Common myeloid progenitor, CD34-positive (primary cell): ENCODE data around the gene BLOC1S4.
A peak's percentile ranks its signal among the peaks of the same experiment; 100 is the strongest.

Experiments used
- CTCF ChIA-PET: fragments of 350-600 bp; sonication (Branson Sonifier 250); formaldehyde crosslinking; loops from one replicate; lab custom pipeline; 2021; ENCODE audit warnings: antibody characterized with exemption; lab: Charles Lee
- POLR2A ChIA-PET: fragments of 350-600 bp; sonication (Branson Sonifier 250); formaldehyde crosslinking; loops from one replicate; lab custom pipeline; 2021; ENCODE audit warnings: antibody characterized with exemption; lab: Charles Lee
- DNase-seq, 3 donors: peaks; one replicate each; pipeline versions ENCODE4 v3.0.0 to v3.0.0-alpha.2; 2013
- H3K27ac ChIP-seq, 2 experiments: 1 replicate in 1 of 2; 2 replicates in 1 of 2; pipeline ENCODE4 v1.7.0; 2013; ENCODE audit warnings: inconsistent platforms in 2 of 2, low read length in 2 of 2, mild to moderate bottlenecking in 2 of 2, low read depth in 1 of 2, moderate library complexity in 1 of 2; ENCODE audit not compliant: severe bottlenecking in 2 of 2, insufficient read depth in 1 of 2, poor library complexity in 1 of 2
- H3K27me3 ChIP-seq, 5 experiments: replicated peaks in 2 of 5; 1 replicate in 3 of 5; 2 replicates in 2 of 5; pipeline versions ENCODE4 v1.6.1 to v1.7.0; 2013; ENCODE audit warnings: low read length in 4 of 5, mild to moderate bottlenecking in 2 of 5, moderate library complexity in 2 of 5, inconsistent platforms in 1 of 5; ENCODE audit not compliant: insufficient read depth in 5 of 5, control insufficient read depth in 4 of 5
- H3K36me3 ChIP-seq, 4 experiments: 1 replicate in 2 of 4; 2 replicates in 2 of 4; pipeline versions ENCODE4 v1.6.1 to v1.7.0; 2013; ENCODE audit warnings: low read length in 3 of 4, control low read depth in 1 of 4, mild to moderate bottlenecking in 1 of 4; ENCODE audit not compliant: control insufficient read depth in 4 of 4, insufficient read depth in 4 of 4
- H3K4me1 ChIP-seq, 4 experiments: 1 replicate in 3 of 4; 2 replicates in 1 of 4; pipeline versions ENCODE4 v1.6.1 to v1.7.1; 2013; ENCODE audit warnings: low read length in 3 of 4, mild to moderate bottlenecking in 3 of 4, control low read depth in 1 of 4, inconsistent platforms in 1 of 4, moderate library complexity in 1 of 4; ENCODE audit not compliant: control insufficient read depth in 4 of 4, insufficient read depth in 4 of 4; ENCODE audit errors: control extremely low read depth in 1 of 4
- H3K4me3 ChIP-seq, 7 experiments: 1 replicate in 4 of 7; 2 replicates in 3 of 7; pipeline versions ENCODE4 v1.5.1 to v1.7.0; 2013; ENCODE audit warnings: mild to moderate bottlenecking in 7 of 7, low read length in 6 of 7, moderate library complexity in 6 of 7, inconsistent platforms in 2 of 7, low read depth in 2 of 7, control low read depth in 1 of 7; ENCODE audit not compliant: insufficient read depth in 4 of 7, control insufficient read depth in 1 of 7; ENCODE audit errors: extremely low read depth in 1 of 7
- H3K9me3 ChIP-seq, 5 experiments: 1 replicate in 4 of 5; 2 replicates in 1 of 5; pipeline versions ENCODE4 v1.6.1 to v1.7.1; 2013; ENCODE audit warnings: low read length in 4 of 5, mild to moderate bottlenecking in 2 of 5, inconsistent platforms in 1 of 5, low read depth in 1 of 5, moderate library complexity in 1 of 5; ENCODE audit not compliant: control insufficient read depth in 4 of 5, insufficient read depth in 2 of 5; ENCODE audit errors: control extremely low read depth in 1 of 5
- WGBS: methylation state at CpG from one replicate; pipeline ENCODE4 v1.1.5; 2013; ENCODE audit not compliant: insufficient coverage; 5-methylcytosine and 5-hydroxymethylcytosine counted together

The BLOC1S4 gene

GRCh38 chr4:6706173-6706572 lies 9.8 kb upstream of the BLOC1S4 start:
- peaks cover 7 to 40% (median 22%) of the 10 kb centered on the region in 4 experiments for H3K36me3 ChIP-seq
- no peak overlapping the region for H3K4me3 ChIP-seq
- no CpG with 5 or more reads among the region's 5 CpGs for WGBS
- DNase-seq: no peak
- POLR2A ChIA-PET: interaction anchor here (0.6 kb wide), 1 partner anchor 64 kb away, joined by 9 read pairs; no protein-coding TSS in a partner anchor
- peaks cover 11 to 37% (median 27%) of the 10 kb centered on the region in 4 experiments for H3K4me1 ChIP-seq
- CTCF ChIA-PET: interaction anchor here (0.6 to 5.2 kb wide), 3 partner anchors 13 to 31 kb away, joined by 3 to 22 read pairs (median 5); a partner anchor contains a TSS
- peaks cover 0 to 13% (median 8%) of the 10 kb centered on the region in 5 experiments for H3K9me3 ChIP-seq
- no peaks in the 10 kb centered on the region for H3K27me3 ChIP-seq
- no peak overlapping the region for H3K27ac ChIP-seq

DNA sequence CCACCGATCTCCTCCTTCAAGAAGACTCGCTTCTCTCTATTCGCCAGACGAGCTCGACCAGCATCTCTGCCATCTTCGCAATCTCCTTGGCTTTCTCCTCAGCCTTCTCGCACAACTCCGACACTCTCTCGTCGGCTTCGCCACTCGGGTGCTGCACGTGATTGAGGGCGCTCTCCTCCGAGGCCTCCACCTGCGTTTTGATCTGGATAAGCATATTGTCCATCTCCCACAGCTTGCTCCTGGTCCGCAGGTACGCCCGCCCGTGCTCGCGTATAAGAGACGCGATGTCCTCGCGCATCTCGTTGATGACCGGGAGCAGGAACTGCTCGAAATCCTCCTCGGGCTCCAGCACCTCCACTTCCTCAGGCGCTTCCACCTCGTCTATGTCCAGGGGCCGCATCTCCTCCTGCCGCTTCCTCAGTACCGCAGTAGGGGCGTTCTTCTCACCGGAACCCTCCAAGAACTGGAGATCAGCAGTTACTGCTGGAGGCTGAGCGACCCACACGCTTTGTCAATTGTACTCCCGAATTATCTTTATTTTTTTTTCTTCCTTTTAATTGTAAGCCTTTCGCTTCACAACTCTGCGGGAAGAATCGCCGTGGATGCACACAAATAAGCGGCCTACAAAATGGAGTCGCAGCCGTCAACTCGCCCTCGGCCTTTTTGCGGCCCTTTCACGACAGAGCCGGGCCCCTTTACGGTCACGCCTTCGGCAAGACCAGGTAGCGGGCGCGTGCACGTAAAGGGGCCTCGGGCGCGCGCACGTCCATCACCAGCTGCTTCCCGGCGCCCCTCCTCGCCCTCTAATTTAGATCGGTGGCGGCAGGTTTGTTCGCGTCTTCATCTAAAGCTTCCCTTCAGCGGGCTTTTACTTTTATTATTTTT lies 6.5 kb upstream of the BLOC1S4 start, which contains the start of gene MRFAP1L1:
Gene MRFAP1L1 (minus strand): TSS at position 636 of the 885 bp plus-strand sequence. CDS start 236 bp downstream, at position 400.
- peak within 1 kb of the TSS; percentile 83 to 90 for H3K27ac ChIP-seq
- H3K9me3 ChIP-seq: peaks cover 0 to 7% (median 0%) of the 10 kb centered on the region in 5 experiments
- peaks cover 11 to 37% (median 27%) of the 10 kb centered on the region in 4 experiments for H3K4me1 ChIP-seq
- peak; percentile 99 for DNase-seq
- ChIA-PET CTCF (interaction anchor here (0.8 to 5.2 kb wide), 7 partner anchors 10 to 164 kb away, joined by 3 to 22 read pairs (median 4); a partner anchor contains a TSS), POLR2A (interaction anchor here (0.9 to 1.1 kb wide), 3 partner anchors 36 to 69 kb away, joined by 3 to 4 read pairs (median 3); partner anchors contain the start of gene MRFAP1)
- H3K36me3 ChIP-seq: peaks cover 5 to 18% (median 12%) of the 10 kb centered on the region in 4 experiments
- peaks cover 0 to 2% (median 0%) of the 10 kb centered on the region in 5 experiments for H3K27me3 ChIP-seq
- WGBS: under 1% methylated on average over 65 of the region's 72 CpGs
- H3K4me3 ChIP-seq: peak within 1 kb of the TSS; percentile 78 to 93 (median 85)

DNA sequence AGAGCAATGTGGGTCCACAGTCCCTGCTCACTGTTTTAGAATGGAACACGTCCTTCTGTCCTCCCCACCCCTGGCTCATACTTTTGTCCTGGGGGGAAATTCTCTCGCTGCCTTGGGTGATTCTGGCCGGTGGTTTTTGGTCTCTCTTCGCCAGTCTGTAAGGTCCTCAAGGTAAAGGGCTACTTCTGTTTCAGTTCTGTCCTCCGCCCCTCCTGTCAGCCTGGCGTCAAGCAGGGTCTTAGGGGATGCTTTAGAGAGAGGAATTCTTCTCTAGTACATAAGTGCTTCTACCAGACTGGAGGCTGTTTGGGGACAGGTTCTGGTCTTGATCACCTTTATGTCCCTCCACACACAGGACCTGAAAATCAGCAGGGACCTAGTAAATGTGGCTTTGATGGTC lies 5.7 kb upstream of the BLOC1S4 start:
- POLR2A ChIA-PET: interaction anchor here (0.9 to 1.1 kb wide), 2 partner anchors 37 to 70 kb away, joined by 3 read pairs; partner anchors contain the start of gene MRFAP1
- peaks cover 0 to 2% (median 0%) of the 10 kb centered on the region in 5 experiments for H3K27me3 ChIP-seq
- H3K4me1 ChIP-seq: peaks cover 11 to 38% (median 28%) of the 10 kb centered on the region in 4 experiments
- CTCF ChIA-PET: interaction anchor here (0.8 to 1.7 kb wide), 4 partner anchors 20 to 163 kb away, joined by 3 to 4 read pairs (median 3); no protein-coding TSS in a partner anchor
- H3K9me3 ChIP-seq: peaks cover 0 to 7% (median 0%) of the 10 kb centered on the region in 5 experiments
- peaks cover 5 to 17% (median 11%) of the 10 kb centered on the region in 4 experiments for H3K36me3 ChIP-seq
- peak overlapping the region in 1 of 2 experiments; percentile 39 for H3K27ac ChIP-seq
- no peak for DNase-seq
- H3K4me3 ChIP-seq: peak overlapping the region in 6 of 7 experiments; percentile 78 to 93 (median 86)
- 30% methylated on average over 2 of the region's 6 CpGs for WGBS

DNA sequence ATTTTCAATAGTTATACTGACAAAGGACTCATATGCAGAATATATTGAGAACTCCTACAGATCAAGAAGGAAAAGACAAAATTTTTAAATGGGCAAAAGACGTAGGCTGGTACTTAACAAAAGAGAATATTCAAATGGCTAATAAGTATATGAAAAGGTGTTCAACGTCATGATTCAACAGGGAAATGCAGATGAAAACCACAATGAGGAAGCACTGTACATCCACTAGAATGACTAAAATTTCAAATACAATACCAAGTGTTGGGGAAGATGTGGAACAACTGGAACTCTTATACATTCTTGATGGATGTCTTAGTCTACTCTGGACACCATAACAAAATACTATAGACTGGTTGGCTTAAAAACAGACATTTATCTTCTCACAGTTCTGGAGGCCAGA lies 5.0 kb upstream of the BLOC1S4 start:
- DNase-seq: peak in 2 of 3 donors; percentile 52 to 60
- Histone ChIP-seq H3K27ac (no peak overlapping the region), H3K4me1 (peaks cover 15 to 44% (median 31%) of the 10 kb centered on the region in 4 experiments), H3K36me3 (peaks cover 5 to 17% (median 11%) of the 10 kb centered on the region in 4 experiments), H3K9me3 (peaks cover 0 to 7% (median 0%) of the 10 kb centered on the region in 5 experiments), H3K4me3 (no peak overlapping the region), H3K27me3 (peaks cover 0 to 2% (median 0%) of the 10 kb centered on the region in 5 experiments)
- ChIA-PET POLR2A (no interaction called here), CTCF (no interaction called here)
- 50% methylated on average over 2 of the region's 2 CpGs for WGBS

DNA sequence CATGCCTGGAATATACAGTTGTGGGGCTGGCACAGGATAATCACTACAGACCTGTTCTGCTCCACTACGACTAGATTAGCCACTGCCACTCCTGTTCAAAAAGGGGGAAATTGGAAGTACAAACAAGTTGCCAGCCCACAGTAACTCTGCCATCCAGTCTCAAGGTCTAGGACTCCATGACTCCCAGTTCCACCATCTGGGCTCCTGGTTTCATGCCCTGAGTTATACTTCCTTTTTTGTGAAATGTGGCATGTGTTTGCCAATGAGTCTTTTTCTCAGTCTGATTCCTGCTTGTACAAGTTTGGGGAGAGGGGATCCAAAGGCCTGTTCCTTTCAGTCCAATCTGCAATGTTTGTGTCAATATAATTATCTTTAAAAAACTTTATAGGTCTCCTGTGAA lies 1.0 kb upstream of the BLOC1S4 start:
- peaks cover 16 to 28% (median 20%) of the 10 kb centered on the region in 4 experiments for H3K4me1 ChIP-seq
- no peak overlapping the region for H3K27ac ChIP-seq
- CTCF ChIA-PET: interaction anchor here (0.6 to 4.7 kb wide), 4 partner anchors 11 to 179 kb away, joined by 5 to 22 read pairs (median 5); no protein-coding TSS in a partner anchor
- H3K9me3 ChIP-seq: peaks cover 0 to 7% (median 0%) of the 10 kb centered on the region in 5 experiments
- whole genome bisulfite sequencing: 100% methylated on average over 1 of the region's 1 CpG
- no peak overlapping the region for H3K4me3 ChIP-seq
- POLR2A ChIA-PET: no interaction called here
- DNase-seq: no peak
- H3K27me3 ChIP-seq: peaks cover 0 to 2% (median 0%) of the 10 kb centered on the region in 5 experiments
- peaks cover 0 to 3% (median 0%) of the 10 kb centered on the region in 4 experiments for H3K36me3 ChIP-seq

GRCh38 chr4:6715704-6716017 lies 313 bp upstream of the BLOC1S4 start:
- Histone ChIP-seq H3K9me3 (peaks cover 0 to 4% (median 0%) of the 10 kb centered on the region in 5 experiments), H3K27ac (peak overlapping the region in 1 of 2 experiments; percentile 44), H3K4me1 (peaks cover 14 to 25% (median 19%) of the 10 kb centered on the region in 4 experiments), H3K36me3 (peaks cover 0 to 3% (median 0%) of the 10 kb centered on the region in 4 experiments), H3K4me3 (peak overlapping the region; percentile 40 to 88 (median 72)), H3K27me3 (peaks cover 0 to 2% (median 0%) of the 10 kb centered on the region in 5 experiments)
- 0% methylated on average over 4 of the region's 9 CpGs for WGBS
- DNase-seq: no peak
- POLR2A ChIA-PET: no interaction called here
- CTCF ChIA-PET: interaction anchor here (0.6 to 6.8 kb wide), 3 partner anchors 40 to 159 kb away, joined by 4 to 84 read pairs (median 22); partner anchors contain the start of gene MRFAP1
